SK-MEL-5 (cell line): ENCODE measurements around the gene HERPUD2. TPM values are rescaled to one million over a fixed set of nuclear protein-coding genes. Genes with fewer than 3 reads are reported as not detected.
"Not testable (repeated sequence)": the region's sequence is repeated elsewhere in the genome, so short reads cannot be mapped to it uniquely, and the experiment has no call there.

ENCODE experiments used
- DNase-seq: peaks from one replicate; pipeline ENCODE4 v3.0.0-alpha.2; 2016; ENCODE audit warnings: low read depth, low spot score
- in situ Hi-C: cut with HindIII; loops from 2 replicates; pipeline ENCODE4 v1.10.0; 2016; ENCODE audit warnings: low sequenced_read_pairs, high pct_unique_total_duplicates, low pct_unique_long_range_greater_than_20kb
- total RNA-seq: library from RNA; depleted of rRNA; stranded (reverse); fragments of >200 nt; shearing (Covaris generic); gene quantifications from 2 replicates; pipeline ENCODE4 v1.2.3, GENCODE V29; 2014; rRNA removed

The HERPUD2 gene
- total RNA-seq, 1 experiment from 2014 or later, result 28.2 TPM

- no peak for DNase-seq
- in situ Hi-C loops, result no loop called here
Observed at GRCh38 chr7:35588647-35589046, 106.3 kb downstream of the HERPUD2 start.

- DNase-seq, result no peak
- in situ Hi-C loops, result no loop called here
Observed at GRCh38 chr7:35584990-35585389, 109.9 kb downstream of the HERPUD2 start.

DNA sequence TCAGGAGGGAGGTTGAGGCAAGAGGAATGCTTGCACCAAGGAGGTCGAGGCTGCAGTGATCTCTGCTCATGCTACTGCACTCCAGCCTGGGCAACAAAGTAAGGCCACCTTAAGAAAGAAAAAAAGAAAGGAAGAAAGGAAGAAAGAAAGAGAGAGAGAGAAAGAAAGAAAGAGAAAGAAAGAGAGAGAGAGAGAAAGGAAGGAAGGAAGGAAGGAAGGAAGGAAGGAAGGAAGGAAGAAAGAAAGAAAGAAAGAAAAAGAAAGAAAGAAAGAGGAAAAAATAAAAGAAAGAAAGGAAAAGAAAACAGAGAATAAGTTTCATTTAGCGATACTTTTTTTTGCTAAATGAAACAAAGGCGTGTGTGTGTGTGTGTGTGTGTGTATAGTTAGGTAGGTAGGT lies 110.4 kb downstream of the HERPUD2 start:
- in situ Hi-C loops, result not testable (repeated sequence)

More for the DNA sequence above, 110.4 kb downstream of the HERPUD2 start:
- not testable (repeated sequence) for DNase-seq

Other genes with a start within 250 kb of the HERPUD2 start
- 498 and 531 TPM in 2 replicates for gene SEPTIN7, start 105.9 kb upstream of the HERPUD2 start, total RNA-seq